CD4-positive, alpha-beta T cell treated with Interleukin-6 for 4 hours (primary cell): ENCODE results near the gene TMEM82.

Source experiments
- DNase-seq: peaks from one replicate; pipeline ENCODE4 v3.0.0-alpha.2; 2020; ENCODE audit warnings: mixed read lengths

The TMEM82 gene

DNA sequence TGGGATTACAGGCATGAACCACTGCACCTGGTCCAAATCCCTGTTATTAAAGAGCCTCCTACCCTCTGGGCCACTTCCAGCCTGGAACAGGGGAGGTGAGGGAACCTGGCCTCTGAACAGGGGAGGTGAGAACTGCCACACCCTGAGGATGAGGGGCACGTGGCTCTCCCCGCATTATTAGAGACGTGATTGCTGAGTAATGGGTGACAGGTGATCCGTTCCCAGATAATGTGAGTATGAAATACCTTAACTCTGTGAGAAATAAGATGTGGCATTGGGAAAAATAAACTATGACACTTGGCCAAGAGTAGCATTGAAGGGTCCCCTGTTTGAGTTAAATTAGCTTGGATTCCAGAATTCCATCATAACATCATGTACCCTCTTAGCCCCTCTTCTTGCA is 19.9 kb upstream of the TMEM82 start:
- DNase-seq, result no peak

DNA sequence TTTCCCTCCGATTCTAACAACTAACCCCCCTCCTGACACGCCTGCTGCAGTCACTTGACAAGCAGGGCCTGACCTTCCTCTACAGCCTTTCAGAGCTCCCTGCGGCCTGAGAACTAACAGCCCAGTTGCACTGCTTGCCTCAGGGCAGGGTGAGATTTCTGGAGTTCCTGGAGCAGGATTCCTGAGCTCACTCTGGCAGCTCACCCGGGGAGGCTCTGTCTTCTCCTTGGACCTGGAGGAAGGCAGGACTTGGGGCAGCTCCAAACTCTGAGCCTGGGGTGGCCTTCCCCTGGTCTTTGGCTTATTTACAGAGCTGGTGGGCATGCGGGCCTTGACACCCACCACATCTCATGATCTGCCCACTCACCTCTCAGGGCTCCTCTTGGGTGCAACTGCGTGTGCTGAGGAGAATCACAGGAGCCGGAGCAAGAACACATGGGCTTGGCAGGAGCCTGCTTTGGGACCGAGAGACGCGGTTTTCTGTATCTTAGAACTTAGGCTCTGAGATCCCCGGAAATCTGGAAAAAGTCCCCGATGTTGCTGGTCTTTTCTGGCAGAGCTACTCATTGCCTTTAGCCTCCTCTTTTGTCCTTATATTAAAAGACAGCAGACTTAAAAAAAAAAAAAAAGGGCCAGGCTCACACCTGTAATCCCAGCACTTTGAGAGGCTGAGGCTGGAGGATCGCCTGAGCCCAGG is 19.3 kb upstream of the TMEM82 start:
- DNase-seq, result no peak

DNA sequence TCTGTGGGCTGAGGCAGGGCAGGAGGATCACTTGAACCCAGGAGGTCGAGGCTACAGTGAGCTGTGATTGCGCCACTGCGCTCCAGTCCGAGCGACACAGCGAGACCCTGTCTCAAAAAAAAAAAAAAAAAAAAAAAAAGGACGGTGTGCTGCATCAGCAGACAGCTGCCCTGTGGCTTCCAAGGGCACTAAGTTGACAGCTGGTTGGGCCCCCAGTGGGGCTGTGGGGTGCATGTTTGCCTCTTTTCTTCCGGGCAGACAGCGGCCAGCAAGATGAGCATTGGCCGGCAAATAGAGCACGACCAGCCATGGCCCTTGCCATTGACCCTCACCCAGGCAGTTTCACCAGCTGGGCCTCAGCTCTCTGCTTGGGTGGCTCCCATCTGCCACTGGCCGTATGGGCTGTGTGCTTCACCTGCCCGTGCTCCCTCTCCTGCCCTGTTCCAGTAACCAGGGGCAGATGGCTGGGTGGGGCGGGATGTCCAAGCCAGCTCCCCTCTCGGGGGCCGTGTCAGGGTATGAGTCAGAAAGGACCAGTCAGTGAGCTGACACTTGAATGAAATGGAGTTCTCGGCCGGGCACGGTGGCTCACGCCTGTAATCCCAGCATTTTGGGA is 18.6 kb upstream of the TMEM82 start:
- DNase-seq, result no peak

DNA sequence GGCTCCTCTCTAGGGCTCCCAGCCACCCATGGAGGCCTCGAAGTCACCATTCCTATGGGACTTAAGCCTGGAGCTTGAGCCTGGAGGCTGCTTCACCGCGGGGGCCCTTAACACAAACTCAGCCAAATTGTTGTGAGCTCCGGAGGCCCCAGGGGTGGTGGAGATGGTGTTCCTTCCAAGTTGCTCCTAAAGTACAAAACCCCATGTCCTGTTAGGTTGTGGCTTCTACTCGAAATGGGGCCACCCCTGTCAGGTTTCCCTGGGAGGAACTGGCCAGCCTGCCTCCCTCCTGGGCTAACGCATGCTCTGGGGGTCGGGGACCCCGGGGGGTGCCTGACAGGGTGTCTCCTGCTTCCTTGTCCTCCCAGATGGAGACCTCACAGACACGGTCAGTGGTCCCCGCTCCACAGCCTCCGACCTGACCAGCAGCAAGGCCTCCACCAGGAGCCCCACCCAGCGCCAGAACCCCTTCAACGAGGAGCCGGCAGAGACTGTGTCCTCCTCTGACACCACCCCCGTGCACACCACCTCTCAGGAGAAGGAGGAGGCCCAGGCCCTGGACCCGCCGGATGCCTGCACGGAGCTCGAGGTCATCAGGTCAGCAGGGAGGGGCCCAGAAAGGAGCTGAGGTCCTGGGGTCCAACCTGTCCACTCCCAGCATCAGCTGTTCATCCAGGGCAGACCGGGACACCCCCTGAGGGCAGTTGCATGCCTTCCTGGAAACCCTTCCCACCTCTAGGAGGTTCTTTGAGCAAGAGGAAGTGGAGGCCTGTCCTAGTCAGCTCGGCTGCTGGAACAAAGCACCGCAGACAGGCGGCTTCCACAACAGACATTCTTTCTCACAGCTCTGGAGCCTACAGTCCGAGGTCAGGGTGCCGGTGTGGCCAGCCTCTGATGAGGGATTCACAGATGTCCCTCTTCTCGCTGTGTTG is 17.1 kb upstream of the TMEM82 start:
- no peak for DNase-seq

DNA sequence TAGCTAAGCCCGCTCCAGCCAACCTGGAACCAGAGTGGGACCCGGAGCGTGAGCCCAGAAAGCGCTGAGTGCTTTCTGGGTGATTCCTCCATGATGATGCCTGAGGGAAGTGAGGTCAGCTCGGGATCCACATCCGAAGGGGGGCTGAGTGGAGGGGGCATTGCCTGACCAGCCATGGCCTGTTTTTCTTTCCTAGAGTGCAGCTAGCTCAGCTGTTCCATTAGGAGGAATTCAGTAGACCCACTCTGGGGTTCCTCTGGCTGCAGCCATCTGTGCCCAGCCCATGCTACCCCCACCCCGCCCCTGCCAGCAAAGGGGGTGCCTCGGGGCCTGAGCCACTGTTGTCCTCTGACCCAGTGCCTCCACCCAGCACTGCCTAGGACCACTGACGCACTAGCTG is 15.8 kb upstream of the TMEM82 start:
- no peak for DNase-seq

DNA sequence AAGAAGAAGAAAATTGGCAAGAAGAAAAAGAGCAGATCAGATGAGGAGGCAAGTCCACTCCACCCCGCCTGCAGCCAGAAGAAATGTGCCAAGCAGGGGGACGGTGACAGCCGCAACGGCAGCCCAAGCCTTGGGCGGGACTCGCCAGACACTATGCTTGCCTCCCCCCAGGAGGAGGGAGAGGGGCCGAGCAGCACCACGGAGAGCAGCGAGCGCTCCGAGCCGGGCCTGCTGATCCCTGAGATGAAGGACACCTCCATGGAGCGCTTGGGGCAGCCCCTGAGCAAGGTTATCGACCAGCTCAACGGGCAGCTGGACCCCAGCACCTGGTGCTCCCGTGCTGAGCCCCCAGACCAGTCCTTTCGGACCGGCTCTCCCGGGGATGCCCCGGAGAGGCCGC is 15.3 kb upstream of the TMEM82 start:
- DNase-seq, result no peak

DNA sequence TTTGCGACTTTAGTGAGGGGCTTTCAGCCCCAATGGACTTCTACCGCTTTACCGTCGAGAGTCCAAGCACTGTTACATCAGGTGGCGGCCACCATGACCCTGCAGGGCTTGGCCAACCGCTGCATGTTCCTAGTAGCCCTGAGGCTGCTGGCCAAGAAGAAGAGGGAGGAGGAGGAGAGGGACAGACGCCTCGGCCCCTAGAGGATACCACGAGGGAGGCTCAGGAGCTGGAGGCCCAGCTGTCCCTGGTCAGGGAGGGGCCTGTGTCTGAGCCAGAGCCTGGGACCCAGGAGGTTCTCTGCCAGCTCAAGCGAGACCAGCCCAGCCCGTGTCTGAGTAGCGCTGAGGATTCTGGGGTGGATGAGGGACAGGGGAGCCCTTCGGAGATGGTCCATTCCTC is 14.9 kb upstream of the TMEM82 start:
- DNase-seq, result no peak

DNA sequence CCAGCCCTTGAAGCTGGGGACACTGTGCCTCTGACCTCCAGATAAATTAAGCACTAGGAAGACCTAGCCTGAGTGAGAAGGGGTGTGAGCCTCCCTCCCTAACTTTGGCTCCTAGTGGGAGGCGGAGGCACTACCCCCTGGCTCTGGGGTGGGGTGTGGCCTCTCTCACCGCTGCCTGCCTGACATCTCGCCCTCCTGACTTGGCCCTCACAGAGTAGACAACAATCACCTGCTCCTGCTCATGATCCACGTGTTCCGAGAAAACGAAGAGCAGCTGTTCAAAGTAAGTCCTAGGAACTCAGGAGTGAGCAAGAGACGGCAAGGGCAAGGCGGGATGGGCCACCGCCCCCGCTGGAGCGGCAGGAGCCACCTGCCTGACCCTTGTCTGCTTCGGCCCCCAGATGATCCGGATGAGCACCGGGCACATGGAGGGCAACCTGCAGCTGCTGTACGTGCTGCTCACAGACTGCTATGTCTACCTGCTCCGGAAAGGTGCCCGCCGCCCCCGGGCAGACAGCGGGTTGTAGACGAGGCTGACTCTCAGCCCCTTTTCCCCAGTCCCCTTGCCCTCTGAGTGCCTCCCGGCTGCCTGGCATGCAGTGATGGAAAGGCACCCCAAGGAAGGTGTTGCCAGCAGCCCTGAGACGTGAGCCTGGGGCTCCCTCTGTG is 14.3 kb upstream of the TMEM82 start:
- DNase-seq, result no peak

DNA sequence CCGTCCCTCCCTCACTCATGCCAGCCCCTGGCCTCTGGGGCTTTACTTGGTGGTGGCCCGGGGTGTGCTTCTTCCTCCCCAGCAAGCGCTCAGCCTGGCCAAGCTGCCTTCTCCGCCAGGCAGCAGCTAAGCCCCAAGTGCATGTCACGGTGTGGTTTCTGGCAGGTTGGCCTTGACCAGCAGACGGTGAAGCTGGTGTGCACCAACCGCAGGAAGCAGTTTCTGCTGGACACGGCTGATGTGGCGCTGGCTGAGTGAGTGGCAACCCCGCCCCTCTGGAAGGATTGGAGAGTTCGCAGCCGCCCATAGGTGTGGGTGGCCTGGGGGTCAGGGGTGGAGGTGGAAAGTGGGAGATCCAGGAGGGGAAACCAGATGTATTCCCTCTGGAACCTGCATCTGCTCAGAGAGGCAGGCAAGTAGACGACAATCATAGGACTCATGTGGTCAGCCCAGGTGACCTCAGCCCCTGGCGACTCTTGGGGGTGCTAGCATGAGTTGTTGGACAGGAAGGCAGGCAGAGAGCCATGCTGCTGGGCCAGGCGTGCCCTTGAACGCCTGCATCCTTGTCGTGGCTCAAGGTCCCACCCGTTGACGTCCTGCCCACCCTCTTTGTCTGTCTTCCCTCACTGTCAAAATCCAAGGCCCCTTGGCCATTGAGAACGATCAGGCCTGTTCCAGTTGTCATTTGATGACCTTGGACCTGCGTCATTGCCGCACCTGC is 13.2 kb upstream of the TMEM82 start:
- no peak for DNase-seq

DNA sequence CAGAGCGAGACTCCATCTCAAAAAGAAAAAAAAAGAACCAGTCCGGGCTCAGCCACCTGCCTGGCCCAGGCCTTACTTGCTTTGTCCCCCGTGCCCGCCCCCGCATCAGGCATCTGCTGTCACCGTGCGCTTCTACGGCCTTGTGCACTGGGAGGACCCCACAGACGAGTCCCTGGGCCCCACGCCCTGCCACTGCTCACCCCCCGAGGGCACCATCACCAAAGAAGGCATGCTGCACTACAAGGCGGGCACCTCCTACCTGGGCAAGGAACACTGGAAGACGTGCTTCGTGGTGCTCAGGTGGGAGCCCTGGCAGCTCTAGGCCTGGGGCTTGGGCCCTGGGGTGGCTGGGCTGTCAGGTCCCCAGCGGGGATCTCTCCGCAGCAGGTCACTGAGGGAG is 11.9 kb upstream of the TMEM82 start:
- DNase-seq, result no peak

DNA sequence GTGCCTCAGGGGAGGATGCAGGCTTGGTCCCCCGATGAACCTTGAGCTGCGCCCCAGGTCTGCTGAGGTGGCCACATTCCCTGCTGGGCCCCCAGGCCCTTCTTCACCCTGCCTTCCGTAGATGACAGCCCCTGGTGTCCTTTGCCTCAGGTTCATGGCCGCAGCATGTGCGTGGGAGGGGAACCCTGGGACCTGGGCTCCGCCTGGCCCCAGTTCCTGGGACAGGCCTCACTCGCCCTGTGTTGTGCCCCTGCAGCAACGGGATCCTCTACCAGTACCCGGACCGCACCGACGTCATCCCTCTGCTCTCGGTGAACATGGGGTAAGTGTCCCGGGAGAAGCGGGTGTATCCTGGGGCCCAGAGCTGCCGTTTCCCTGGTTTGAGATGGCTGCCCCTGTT is 11.4 kb upstream of the TMEM82 start:
- DNase-seq, result no peak

DNA sequence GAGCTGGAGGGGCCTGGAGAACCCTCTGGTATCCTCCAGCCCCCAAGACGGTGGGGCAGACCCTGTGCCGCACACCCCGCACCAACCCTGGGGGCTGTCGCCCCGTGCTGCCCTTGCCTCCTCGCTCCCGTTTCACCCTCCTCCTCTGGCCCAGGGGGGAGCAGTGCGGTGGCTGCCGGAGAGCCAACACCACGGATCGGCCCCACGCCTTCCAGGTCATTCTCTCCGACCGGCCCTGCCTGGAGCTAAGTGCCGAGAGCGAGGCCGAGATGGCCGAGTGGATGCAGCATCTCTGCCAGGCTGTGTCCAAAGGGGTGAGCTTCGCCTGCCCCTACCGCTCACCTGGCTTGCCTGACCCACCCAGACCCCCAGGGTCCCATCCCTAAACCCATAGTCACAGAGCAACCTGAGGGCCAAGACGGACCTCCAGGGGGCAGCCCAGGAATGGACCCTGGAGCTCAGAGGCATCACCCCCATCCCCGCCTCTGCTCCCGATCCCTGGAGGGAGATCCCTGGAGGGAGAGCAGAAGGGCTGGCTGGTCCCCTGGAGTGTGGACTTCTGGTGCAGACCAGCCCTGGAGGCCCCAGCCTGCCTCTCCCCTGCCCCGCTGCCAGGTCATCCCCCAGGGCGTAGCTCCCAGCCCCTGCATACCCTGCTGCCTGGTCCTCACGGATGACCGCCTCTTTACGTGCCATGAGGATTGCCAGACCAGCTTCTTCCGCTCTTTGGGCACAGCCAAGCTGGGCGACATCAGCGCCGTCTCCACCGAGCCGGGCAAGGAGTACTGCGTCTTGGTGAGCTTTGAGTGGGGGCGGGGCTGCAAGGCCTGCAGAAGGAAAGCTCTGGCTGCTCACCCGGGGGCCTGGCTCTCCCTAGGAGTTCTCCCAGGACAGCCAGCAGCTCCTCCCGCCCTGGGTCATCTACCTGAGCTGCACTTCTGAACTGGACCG is 10.3 kb upstream of the TMEM82 start:
- DNase-seq, result no peak

DNA sequence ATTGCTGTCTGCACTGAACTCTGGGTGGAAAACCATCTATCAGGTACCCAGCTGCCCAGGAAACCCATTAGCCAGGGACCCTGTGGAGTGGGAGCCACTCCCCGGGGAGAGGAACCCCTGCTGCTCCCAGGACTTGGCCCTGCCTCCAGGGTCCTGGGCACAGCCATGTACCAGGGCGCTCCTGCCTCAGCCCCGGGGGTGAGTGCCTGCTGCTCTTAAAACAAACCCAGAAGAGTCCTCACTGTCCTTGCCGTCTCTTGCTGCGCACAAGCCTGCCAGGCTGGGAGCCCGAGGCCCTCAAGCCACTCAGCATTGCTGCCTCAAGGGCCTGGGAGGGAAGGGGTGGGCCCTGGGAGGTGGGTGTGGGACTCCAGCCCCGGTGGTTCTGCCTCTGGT is 9.6 kb upstream of the TMEM82 start:
- no peak for DNase-seq

DNA sequence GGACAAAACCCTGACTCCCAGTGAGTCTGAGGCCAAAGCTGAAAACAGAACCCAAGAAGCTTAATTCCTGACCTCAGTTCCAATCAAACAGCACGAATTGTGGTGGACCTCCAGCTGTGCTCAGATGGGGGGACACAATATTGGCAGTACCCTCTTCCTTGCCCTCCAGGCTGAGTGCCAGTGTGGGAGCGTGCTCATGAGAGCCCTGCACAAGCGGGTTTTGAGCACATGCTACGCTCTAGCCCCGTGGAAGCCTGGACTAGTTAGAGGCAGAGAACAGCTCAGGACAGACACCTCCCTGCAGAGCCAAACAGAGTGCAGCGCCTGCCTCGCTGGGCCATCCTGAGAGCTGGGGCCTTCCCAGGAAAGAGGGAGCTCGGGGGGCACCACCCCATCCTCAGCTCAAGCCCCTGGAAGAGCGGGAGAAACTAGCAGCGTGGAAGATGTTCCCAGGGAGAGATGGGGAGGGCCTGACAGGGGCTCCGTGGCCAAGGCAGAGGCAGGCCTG is 9.0 kb upstream of the TMEM82 start:
- DNase-seq, result no peak

DNA sequence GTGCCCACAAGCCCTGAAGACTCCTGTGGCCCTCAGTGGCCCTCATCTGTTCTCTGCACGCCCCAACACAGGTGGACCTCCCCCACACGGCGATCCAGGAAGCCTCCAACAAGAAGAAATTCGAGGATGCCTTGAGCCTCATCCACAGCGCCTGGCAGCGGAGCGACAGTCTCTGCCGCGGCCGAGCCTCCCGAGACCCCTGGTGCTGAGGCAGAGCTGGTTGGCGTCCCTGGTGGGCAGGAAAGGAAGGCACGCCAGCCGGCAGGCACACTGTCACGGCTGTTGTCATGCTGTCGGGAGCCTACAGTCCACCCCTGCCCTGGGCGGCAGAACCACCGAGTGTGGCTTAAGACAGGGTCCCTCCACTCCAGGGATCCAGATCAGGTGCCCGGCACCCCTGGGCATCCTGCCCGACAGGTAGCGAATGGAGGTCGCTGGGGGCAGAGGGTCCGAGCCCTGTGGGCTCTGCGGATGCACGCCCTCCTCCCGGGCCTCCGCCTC is 8.5 kb upstream of the TMEM82 start:
- no peak for DNase-seq

DNA sequence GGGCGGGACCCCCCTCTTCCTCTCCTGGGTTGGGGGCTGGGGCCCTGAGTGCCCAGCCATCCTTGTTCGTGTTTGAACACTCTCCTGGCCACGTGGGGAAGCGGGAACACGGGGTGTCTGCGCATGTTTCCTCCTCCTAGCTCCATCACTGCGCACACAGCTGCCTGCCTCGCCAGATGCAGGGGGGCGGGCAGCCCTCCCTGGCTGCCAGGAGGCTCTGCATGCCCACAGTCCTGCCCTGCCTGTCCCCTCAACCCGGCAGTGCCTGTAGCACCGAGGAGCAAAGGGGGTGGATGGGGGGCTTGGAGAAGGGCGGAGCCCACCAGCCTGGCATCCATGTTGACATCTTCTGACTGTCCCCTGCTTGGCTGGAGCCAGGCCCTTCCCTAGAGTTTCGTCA is 8.0 kb upstream of the TMEM82 start:
- no peak for DNase-seq

DNA sequence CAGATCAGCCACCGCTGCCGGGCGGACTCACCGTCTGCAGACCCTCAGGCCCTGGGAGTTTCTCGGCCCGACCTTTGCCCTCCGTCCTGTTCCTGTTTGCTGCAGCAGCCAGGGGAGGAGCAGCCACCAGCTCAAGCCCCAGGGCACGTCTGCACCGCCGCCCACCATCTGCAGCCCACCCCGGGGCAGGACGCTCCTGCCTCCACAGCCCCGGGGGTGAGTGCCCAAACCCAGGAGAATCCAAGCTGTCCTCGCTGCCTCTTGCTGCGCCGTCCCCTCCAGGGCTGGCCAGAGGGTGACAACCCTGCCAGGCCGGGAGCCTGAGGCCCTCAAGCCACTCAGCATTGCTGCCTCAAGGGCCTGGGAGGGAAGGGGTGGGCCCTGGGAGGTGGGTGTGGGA is 7.4 kb upstream of the TMEM82 start:
- no peak for DNase-seq

DNA sequence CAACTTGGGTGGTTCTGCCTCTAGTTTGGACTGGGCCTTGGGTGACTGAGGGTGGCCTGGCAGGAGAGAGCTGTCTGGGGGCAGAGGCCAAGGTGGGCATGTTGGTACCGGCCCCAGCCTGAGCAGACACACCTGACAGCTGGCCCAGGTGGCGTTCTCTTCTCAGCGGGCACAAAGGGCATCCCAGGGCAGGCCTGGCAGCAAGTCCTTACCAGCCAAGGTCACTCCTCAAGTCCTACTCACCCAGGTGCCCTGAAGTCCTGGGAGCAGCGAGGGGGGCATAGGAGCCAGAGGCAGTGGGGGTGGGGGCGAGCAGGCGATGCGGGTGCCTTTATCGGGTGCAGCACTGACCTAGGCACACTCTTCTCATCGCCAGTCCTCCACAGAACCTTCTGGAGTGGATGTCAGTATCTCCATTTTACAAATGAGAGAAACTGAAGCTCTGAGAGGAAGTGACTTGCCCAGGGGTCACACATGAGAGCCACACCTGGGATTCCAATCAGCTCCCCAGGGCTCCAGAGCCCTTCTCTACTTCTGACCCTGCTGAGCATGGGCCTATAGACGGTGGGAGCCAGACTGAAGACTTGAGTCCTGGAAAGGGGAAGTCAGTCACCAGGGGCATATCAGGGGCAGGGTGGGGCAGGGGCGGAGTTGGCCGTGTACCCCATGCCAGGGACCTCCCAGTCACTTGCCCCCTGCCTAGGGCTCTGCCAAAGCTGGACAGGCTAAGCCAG is 6.8 kb upstream of the TMEM82 start:
- DNase-seq, result no peak

DNA sequence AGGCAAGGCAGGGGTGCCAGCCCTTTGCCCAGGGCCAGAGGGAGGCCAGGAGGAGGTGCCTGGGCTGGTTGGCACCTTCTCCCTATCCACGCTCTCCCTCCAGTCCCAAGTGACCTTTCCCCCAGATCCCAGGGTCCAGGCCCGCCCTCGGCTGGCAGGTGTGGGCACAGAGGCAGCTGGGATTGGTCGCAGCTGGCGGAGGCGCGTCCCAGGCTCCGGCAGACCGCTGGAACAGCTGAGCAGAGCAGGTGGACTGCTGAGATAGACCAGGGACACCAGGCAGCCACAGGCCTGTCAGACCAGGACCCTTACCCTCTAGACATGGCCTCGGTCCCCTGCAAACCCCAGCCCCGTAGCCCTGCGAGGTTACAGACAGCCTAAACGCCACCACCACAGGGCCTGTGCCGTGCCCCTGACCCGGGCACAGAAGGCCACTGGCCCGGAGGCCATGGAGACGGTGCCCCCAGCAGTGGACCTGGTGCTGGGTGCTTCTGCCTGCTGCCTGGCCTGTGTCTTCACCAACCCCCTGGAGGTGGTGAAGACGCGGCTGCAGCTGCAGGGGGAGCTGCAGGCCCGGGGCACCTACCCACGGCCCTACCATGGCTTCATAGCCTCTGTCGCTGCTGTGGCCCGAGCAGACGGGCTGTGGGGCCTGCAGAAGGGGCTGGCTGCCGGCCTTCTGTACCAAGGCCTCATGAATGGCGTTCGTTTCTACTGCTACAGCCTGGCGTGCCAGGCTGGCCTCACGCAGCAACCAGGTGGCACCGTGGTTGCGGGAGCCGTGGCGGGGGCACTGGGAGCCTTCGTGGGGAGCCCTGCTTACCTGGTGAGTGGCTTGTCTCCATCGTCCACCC is 6.0 kb upstream of the TMEM82 start, which contains the start of gene SLC25A34:
Gene SLC25A34, plus strand, starts transcription at position 221 of the 854 bp plus-strand sequence. Its CDS starts 228 bp downstream, at position 449.
- DNase-seq, result no peak
